ENCODE data around the gene GYS2. TPM values are rescaled to one million over a fixed set of nuclear protein-coding genes. Genes with fewer than 3 reads are reported as not detected.

Gene GYS2
- total and polyA plus RNA-seq, 9 donors, result 0.12 to 0.86 (median 0.28) TPM; not detected in 3

- no peak for DNase-seq
- H3K27me3 ChIP-seq (ENCODE audit: control insufficient read depth, insufficient read depth, low read length), result no peaks in the 10 kb centered on the region
- peaks cover 5% of the 10 kb centered on the region for H3K4me1 ChIP-seq (ENCODE audit: control insufficient read depth, insufficient read depth, low read length)
- WGBS (ENCODE audit: insufficient coverage), result no CpG with 5 or more reads among the region's 9 CpGs
- no peak overlapping the region for H3K27ac ChIP-seq (ENCODE audit: low read length)
- H3K36me3 ChIP-seq (ENCODE audit: control insufficient read depth, insufficient read depth, low read length), result no peaks in the 10 kb centered on the region
- H3K9me3 ChIP-seq (replicated peaks; ENCODE audit: control insufficient read depth, low read depth, low read length), result peaks cover 2% of the 10 kb centered on the region
- H3K4me3 ChIP-seq (ENCODE audit: low read length), result no peak overlapping the region
Observed at GRCh38 chr12:21558100-21558679, 46.5 kb downstream of the GYS2 start.

- DNase-seq, result peak; percentile 92
- H3K36me3 ChIP-seq (ENCODE audit: control insufficient read depth, insufficient read depth, low read length), result no peaks in the 10 kb centered on the region
- no peak overlapping the region for H3K4me3 ChIP-seq (ENCODE audit: low read length)
- peaks cover 2% of the 10 kb centered on the region for H3K9me3 ChIP-seq (replicated peaks; ENCODE audit: control insufficient read depth, low read depth, low read length)
- peaks cover 18% of the 10 kb centered on the region for H3K4me1 ChIP-seq (ENCODE audit: control insufficient read depth, insufficient read depth, low read length)
- peak overlapping the region; percentile 92 for H3K27ac ChIP-seq (ENCODE audit: low read length)
- no peaks in the 10 kb centered on the region for H3K27me3 ChIP-seq (ENCODE audit: control insufficient read depth, insufficient read depth, low read length)
Observed at GRCh38 chr12:21553329-21553675, 51.3 kb downstream of the GYS2 start.

- Histone ChIP-seq H3K36me3 (ENCODE audit: control insufficient read depth, insufficient read depth, low read length) (no peaks in the 10 kb centered on the region), H3K9me3 (replicated peaks; ENCODE audit: control insufficient read depth, low read depth, low read length) (peaks cover 2% of the 10 kb centered on the region), H3K27ac (ENCODE audit: low read length) (peak overlapping the region; percentile 92), H3K4me1 (ENCODE audit: control insufficient read depth, insufficient read depth, low read length) (peaks cover 18% of the 10 kb centered on the region), H3K27me3 (ENCODE audit: control insufficient read depth, insufficient read depth, low read length) (no peaks in the 10 kb centered on the region), H3K4me3 (ENCODE audit: low read length) (no peak overlapping the region)
- DNase-seq, result no peak
- 78% methylated on average over 2 of the region's 6 CpGs for WGBS (ENCODE audit: insufficient coverage)
Observed at GRCh38 chr12:21552635-21553328, 51.9 kb downstream of the GYS2 start.

GRCh38 chr12:21551841-21552465 lies 52.7 kb downstream of the GYS2 start:
- peaks cover 2% of the 10 kb centered on the region for H3K9me3 ChIP-seq (replicated peaks; ENCODE audit: control insufficient read depth, low read depth, low read length)
- H3K36me3 ChIP-seq (ENCODE audit: control insufficient read depth, insufficient read depth, low read length), result no peaks in the 10 kb centered on the region
- H3K27me3 ChIP-seq (ENCODE audit: control insufficient read depth, insufficient read depth, low read length), result no peaks in the 10 kb centered on the region
- peaks cover 18% of the 10 kb centered on the region for H3K4me1 ChIP-seq (ENCODE audit: control insufficient read depth, insufficient read depth, low read length)
- DNase-seq, result peak; percentile 96
- H3K4me3 ChIP-seq (ENCODE audit: low read length), result no peak overlapping the region
- WGBS (ENCODE audit: insufficient coverage), result no CpG with 5 or more reads among the region's 4 CpGs
- H3K27ac ChIP-seq (ENCODE audit: low read length), result peak overlapping the region; percentile 92

- no peak for DNase-seq
Observed at GRCh38 chr12:21547437-21547836, 57.2 kb downstream of the GYS2 start.

GRCh38 chr12:21546716-21547115 lies 57.9 kb downstream of the GYS2 start:
- no peaks in the 10 kb centered on the region for H3K36me3 ChIP-seq (ENCODE audit: control insufficient read depth, insufficient read depth, low read length)
- no peaks in the 10 kb centered on the region for H3K9me3 ChIP-seq (replicated peaks; ENCODE audit: control insufficient read depth, low read depth, low read length)
- no peak for DNase-seq
- no peak overlapping the region for H3K4me3 ChIP-seq (ENCODE audit: low read length)
- no peaks in the 10 kb centered on the region for H3K27me3 ChIP-seq (ENCODE audit: control insufficient read depth, insufficient read depth, low read length)
- peaks cover 10% of the 10 kb centered on the region for H3K4me1 ChIP-seq (ENCODE audit: control insufficient read depth, insufficient read depth, low read length)
- whole genome bisulfite sequencing (ENCODE audit: insufficient coverage), result 0% methylated on average over 1 of the region's 1 CpG
- H3K27ac ChIP-seq (ENCODE audit: low read length), result no peak overlapping the region

More at GRCh38 chr12:21547437-21547836, 57.2 kb downstream of the GYS2 start:
- H3K36me3 ChIP-seq (ENCODE audit: control insufficient read depth, insufficient read depth, low read length), result no peaks in the 10 kb centered on the region
- H3K27ac ChIP-seq (ENCODE audit: low read length), result no peak overlapping the region
- no peaks in the 10 kb centered on the region for H3K27me3 ChIP-seq (ENCODE audit: control insufficient read depth, insufficient read depth, low read length)
- H3K4me1 ChIP-seq (ENCODE audit: control insufficient read depth, insufficient read depth, low read length), result peaks cover 11% of the 10 kb centered on the region
- H3K4me3 ChIP-seq (ENCODE audit: low read length), result no peak overlapping the region
- no peaks in the 10 kb centered on the region for H3K9me3 ChIP-seq (replicated peaks; ENCODE audit: control insufficient read depth, low read depth, low read length)
- WGBS (ENCODE audit: insufficient coverage), result no CpG with 5 or more reads among the region's 1 CpG

GRCh38 chr12:21545557-21545956 lies 59.1 kb downstream of the GYS2 start:
- H3K27me3 ChIP-seq (ENCODE audit: control insufficient read depth, insufficient read depth, low read length), result no peaks in the 10 kb centered on the region
- WGBS (ENCODE audit: insufficient coverage), result no CpG with 5 or more reads among the region's 2 CpGs
- H3K4me1 ChIP-seq (ENCODE audit: control insufficient read depth, insufficient read depth, low read length), result peaks cover 9% of the 10 kb centered on the region

GRCh38 chr12:21543151-21543550 lies 61.5 kb downstream of the GYS2 start:
- no peaks in the 10 kb centered on the region for H3K27me3 ChIP-seq (ENCODE audit: control insufficient read depth, insufficient read depth, low read length)
- no peaks in the 10 kb centered on the region for H3K36me3 ChIP-seq (ENCODE audit: control insufficient read depth, insufficient read depth, low read length)
- no peak for DNase-seq
- H3K4me1 ChIP-seq (ENCODE audit: control insufficient read depth, insufficient read depth, low read length), result peaks cover 9% of the 10 kb centered on the region
- no peak overlapping the region for H3K27ac ChIP-seq (ENCODE audit: low read length)
- H3K4me3 ChIP-seq (ENCODE audit: low read length), result no peak overlapping the region
- H3K9me3 ChIP-seq (replicated peaks; ENCODE audit: control insufficient read depth, low read depth, low read length), result no peaks in the 10 kb centered on the region

More at GRCh38 chr12:21545557-21545956, 59.1 kb downstream of the GYS2 start:
- no peak for DNase-seq
- no peak overlapping the region for H3K27ac ChIP-seq (ENCODE audit: low read length)
- no peaks in the 10 kb centered on the region for H3K36me3 ChIP-seq (ENCODE audit: control insufficient read depth, insufficient read depth, low read length)
- H3K9me3 ChIP-seq (replicated peaks; ENCODE audit: control insufficient read depth, low read depth, low read length), result no peaks in the 10 kb centered on the region
- no peak overlapping the region for H3K4me3 ChIP-seq (ENCODE audit: low read length)

- 46% methylated on average over 4 of the region's 5 CpGs for WGBS (ENCODE audit: insufficient coverage)
- DNase-seq, result peak; percentile 27
- H3K9me3 ChIP-seq (replicated peaks; ENCODE audit: control insufficient read depth, low read depth, low read length), result no peaks in the 10 kb centered on the region
- no peak overlapping the region for H3K27ac ChIP-seq (ENCODE audit: low read length)
- H3K36me3 ChIP-seq (ENCODE audit: control insufficient read depth, insufficient read depth, low read length), result no peaks in the 10 kb centered on the region
- no peaks in the 10 kb centered on the region for H3K27me3 ChIP-seq (ENCODE audit: control insufficient read depth, insufficient read depth, low read length)
- peaks cover 9% of the 10 kb centered on the region for H3K4me1 ChIP-seq (ENCODE audit: control insufficient read depth, insufficient read depth, low read length)
- H3K4me3 ChIP-seq (ENCODE audit: low read length), result no peak overlapping the region
Observed at GRCh38 chr12:21542403-21542802, 62.2 kb downstream of the GYS2 start.

- WGBS (ENCODE audit: insufficient coverage), result no CpG with 5 or more reads among the region's 6 CpGs
- Histone ChIP-seq H3K9me3 (replicated peaks; ENCODE audit: control insufficient read depth, low read depth, low read length) (no peaks in the 10 kb centered on the region), H3K4me3 (ENCODE audit: low read length) (no peak overlapping the region), H3K4me1 (ENCODE audit: control insufficient read depth, insufficient read depth, low read length) (peaks cover 9% of the 10 kb centered on the region), H3K36me3 (ENCODE audit: control insufficient read depth, insufficient read depth, low read length) (no peaks in the 10 kb centered on the region), H3K27me3 (ENCODE audit: control insufficient read depth, insufficient read depth, low read length) (no peaks in the 10 kb centered on the region), H3K27ac (ENCODE audit: low read length) (no peak overlapping the region)
- no peak for DNase-seq
Observed at GRCh38 chr12:21541773-21542172, 62.9 kb downstream of the GYS2 start.

All from muscle of leg (tissue), 11 donors.